ENCODE results near the gene SMOC1.

Gene SMOC1

DNA sequence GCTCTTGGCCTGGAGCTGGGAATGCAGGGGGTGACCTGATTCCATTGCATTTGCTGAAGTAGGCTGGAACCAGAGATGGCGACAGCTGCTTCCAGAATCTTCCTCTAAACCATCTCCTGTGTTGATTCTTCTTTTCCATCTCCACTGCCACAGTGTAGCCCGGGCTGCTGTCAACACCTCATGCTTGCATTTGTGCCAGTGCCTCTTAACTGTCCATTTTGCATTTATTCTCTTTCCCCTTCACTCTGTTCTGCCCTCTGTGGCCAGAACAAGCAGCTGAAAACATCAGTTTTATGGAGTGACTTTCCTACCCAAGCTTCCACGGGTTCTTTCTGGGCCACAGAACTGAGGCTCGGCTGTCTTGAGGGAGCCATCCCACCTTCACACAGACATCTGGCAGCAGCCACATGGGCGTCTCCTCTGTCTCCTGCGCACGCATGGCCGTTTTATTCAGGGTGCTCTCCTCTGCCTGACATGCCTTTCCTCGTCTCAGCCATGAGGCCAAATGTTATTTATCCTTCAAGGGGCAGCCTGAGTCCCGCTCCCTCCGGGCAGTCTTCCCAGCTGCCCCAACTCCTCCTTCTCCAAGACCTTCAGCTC, 51.7 kb downstream of the SMOC1 start:
- TF ChIP-seq, protein P1, sequence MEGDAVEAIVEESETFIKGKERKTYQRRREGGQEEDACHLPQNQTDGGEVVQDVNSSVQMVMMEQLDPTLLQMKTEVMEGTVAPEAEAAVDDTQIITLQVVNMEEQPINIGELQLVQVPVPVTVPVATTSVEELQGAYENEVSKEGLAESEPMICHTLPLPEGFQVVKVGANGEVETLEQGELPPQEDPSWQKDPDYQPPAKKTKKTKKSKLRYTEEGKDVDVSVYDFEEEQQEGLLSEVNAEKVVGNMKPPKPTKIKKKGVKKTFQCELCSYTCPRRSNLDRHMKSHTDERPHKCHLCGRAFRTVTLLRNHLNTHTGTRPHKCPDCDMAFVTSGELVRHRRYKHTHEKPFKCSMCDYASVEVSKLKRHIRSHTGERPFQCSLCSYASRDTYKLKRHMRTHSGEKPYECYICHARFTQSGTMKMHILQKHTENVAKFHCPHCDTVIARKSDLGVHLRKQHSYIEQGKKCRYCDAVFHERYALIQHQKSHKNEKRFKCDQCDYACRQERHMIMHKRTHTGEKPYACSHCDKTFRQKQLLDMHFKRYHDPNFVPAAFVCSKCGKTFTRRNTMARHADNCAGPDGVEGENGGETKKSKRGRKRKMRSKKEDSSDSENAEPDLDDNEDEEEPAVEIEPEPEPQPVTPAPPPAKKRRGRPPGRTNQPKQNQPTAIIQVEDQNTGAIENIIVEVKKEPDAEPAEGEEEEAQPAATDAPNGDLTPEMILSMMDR (IDR thresholded peaks at IDR 0.05; ENCODE audit: low read depth, low read length): no peak
- no peak overlapping the region for H3K4me3 ChIP-seq (ENCODE audit: low read depth, low read length)

DNA sequence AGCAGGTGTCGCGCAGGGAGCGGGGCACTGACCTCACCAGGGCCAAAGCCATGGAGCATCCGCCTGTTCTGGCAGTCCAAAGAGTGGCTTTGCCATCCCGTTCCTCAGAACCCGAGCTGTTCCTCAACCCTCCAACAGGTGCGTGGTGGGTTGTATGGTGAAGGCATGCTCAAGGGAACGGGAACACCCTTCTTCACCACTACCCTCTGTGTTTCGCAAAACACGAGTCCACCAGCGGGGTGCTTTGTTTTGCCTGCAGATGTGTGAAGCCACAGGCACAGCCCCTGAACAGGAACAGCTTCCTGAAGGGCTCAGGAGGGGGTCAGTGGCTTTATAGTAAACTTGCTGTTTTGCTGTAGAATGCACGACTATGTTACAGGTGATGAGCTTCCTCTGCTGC, 52.7 kb downstream of the SMOC1 start:
- H3K4me3 ChIP-seq (ENCODE audit: low read depth, low read length): no peak overlapping the region
- TF ChIP-seq, protein P1 (IDR thresholded peaks at IDR 0.05; ENCODE audit: low read depth, low read length): no peak

DNA sequence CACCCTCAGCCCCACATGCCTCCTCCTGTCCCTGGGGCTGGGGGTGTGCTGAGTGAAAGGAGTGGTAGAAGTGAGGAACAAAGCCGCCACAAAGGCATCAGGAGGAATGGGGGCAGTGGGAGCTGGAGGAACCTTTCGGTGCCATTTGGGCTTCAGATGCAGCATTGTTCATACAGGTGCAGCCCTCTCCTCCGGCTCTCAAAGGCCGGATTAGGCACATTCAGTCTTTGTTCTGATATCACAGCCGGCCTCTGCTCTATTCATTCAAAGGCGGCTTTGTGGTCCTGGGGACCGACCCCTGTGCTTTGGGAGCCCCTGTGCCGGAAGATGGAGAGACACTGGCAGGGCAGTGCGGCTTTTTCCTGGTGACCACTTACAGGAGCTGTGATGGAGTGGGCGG, 53.2 kb downstream of the SMOC1 start:
- TF ChIP-seq, protein P1 (IDR thresholded peaks at IDR 0.05; ENCODE audit: low read depth, low read length): no peak
- H3K4me3 ChIP-seq (ENCODE audit: low read depth, low read length): no peak overlapping the region

DNA sequence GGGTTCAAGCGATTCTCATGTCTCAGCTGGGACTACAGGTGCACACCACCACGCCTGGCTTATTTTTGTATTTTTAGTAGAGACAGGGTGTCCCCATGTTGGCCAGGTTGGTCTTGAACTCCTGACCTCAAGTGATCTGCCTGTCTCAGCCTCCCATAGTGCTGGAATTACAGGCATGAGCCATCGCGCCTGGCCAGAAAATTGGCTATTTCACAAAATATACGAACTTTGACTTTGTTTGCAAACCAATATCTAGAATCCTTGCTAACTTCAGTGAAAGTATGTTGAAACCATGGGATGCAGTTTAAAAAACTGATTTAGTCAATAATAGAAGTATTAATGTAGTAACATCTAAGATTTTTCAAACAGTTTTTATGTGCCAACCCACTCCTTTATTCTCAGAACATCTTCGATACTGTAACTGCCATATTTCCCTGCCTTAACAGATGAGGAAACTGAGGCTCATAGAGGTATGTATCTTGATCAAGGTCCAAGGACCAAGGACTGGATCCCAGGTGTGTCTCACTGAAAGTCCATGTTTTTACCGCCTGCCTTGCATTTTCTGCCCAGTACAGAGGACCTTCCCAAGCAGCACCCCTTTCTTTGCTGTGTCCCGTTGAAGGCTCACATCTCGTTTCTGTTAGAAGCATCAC, 54.5 kb downstream of the SMOC1 start:
- TF ChIP-seq, protein P1 (IDR thresholded peaks at IDR 0.05; ENCODE audit: low read depth, low read length): no peak
- H3K4me3 ChIP-seq (ENCODE audit: low read depth, low read length): no peak overlapping the region

DNA sequence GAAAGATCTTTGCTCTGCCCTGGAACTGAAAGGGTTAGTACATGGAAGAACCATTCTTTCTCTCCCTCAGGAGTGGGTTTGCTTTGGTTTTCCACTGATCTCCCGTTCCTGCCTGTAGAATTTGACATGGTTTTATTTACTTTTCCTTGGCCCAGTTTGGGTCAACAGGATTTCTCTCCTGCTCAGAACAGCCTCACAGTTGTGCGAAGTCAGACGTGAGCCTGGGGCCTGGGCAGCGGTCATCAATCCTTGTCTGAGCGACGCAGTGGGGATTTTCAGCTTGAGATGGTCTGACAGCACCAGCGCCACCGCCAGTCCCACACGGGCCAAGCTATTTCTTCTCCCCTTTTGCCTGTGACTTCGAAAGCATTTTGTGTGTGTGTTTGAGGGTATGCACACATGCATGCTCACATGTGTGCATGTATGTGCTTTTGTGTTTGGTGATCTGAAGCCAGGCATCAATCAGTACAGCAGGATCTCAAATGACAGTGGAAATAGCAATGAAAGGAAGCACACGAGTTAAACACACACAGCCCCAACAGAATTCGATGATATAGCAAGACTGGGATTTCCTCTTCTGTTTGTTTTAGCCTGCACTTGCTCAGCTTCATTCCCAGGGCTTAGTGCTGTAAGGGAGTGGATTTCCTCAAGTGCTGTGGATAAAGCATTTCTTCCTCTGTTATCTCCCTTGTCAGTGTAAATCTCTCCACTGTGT, 58.3 kb downstream of the SMOC1 start:
- TF ChIP-seq, protein P1 (IDR thresholded peaks at IDR 0.05; ENCODE audit: low read depth, low read length): no peak
- H3K4me3 ChIP-seq (ENCODE audit: low read depth, low read length): no peak overlapping the region

DNA sequence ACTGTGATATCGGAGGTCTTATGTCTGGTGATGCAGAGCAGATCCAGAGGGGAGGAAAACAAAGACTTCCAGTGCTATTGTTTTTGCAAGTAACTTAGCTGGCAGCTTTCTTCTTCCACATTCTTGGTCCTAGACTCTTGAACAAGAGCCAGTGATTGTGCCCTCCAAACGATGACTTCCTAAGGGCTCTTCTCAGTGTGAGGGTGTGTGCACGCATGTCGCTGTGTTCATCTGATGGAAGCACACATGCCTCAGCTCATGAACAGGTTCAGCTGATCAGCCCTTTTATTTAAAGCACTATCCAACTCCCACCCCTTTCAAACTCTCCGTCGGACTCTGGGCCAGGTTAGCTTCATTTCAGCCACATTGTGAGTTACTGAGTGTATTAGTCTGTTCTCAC, 59.5 kb downstream of the SMOC1 start:
- no peak overlapping the region for H3K4me3 ChIP-seq (ENCODE audit: low read depth, low read length)
- TF ChIP-seq, protein P1 (IDR thresholded peaks at IDR 0.05; ENCODE audit: low read depth, low read length): no peak
